Subcutaneous abdominal adipose tissue (tissue), 5 donors: ENCODE data around the gene CRYL1.

Source experiments
- H3K27ac ChIP-seq: one replicate; pipeline ENCODE4 v1.7.0; 2013; ENCODE audit warnings: low read depth, mild to moderate bottlenecking, inconsistent platforms, low read length, moderate library complexity
- H3K27me3 ChIP-seq, 5 donors: one replicate each; pipeline ENCODE4 v1.7.0; 2013; ENCODE audit warnings: low read length in 5 of 5, inconsistent platforms in 1 of 5; ENCODE audit not compliant: control insufficient read depth in 5 of 5, insufficient read depth in 4 of 5
- H3K36me3 ChIP-seq, 5 donors: one replicate each; pipeline ENCODE4 v1.7.0; 2013; ENCODE audit warnings: low read length in 5 of 5; ENCODE audit not compliant: control insufficient read depth in 5 of 5, insufficient read depth in 5 of 5
- H3K4me1 ChIP-seq, 5 donors: one replicate each; pipeline ENCODE4 v1.7.0; 2013; ENCODE audit warnings: low read length in 5 of 5, mild to moderate bottlenecking in 3 of 5, moderate library complexity in 1 of 5; ENCODE audit not compliant: control insufficient read depth in 5 of 5, insufficient read depth in 5 of 5
- H3K4me3 ChIP-seq, 5 donors: one replicate each; pipeline ENCODE4 v1.7.0; 2013; ENCODE audit warnings: low read length in 5 of 5, low read depth in 1 of 5
- H3K9ac ChIP-seq, 5 donors: one replicate each; pipeline ENCODE4 v1.7.0; 2013; ENCODE audit warnings: low read length in 5 of 5, mild to moderate bottlenecking in 4 of 5, moderate library complexity in 3 of 5
- H3K9me3 ChIP-seq, 5 donors: one replicate each; pipeline ENCODE4 v1.7.0; 2013; ENCODE audit warnings: low read length in 5 of 5; ENCODE audit not compliant: control insufficient read depth in 5 of 5
- donor health status: healthy.
- donor health status: healthy.
- donor health status: healthy.
- donor health status: healthy.
- donor health status: healthy.

Gene CRYL1

DNA sequence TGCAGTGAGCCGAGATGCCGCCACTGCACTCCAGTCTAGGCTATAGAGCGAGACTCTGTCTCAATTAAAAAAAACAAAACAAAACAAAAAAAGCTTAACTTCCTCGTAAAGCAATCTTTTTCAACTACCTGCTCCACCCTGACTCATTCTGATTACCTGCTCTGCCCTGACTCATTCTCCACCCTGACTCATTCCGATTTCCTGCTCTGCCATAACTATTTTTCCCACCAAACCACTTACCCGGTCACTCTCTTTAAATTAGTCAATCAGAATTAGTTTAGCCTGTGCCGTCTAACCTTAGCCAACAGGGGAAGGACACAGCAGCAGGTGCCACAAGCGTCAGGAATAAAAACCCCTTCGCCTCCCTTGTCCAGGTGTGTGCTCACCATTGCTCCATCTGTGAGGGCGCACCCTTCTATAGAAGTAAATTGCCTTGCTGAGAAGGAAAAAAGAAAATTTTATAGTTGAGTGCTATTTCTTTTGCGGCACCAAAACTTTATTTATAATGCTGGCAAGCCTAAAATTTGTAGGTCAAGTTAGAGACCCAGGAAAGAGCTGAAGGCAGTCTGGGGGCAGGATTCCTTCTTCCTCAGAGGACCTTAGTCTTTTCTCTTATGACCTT is 39.6 kb upstream of the CRYL1 start:
- Histone ChIP-seq H3K36me3 (no peaks in the 10 kb centered on the region), H3K27me3 (no peaks in the 10 kb centered on the region), H3K9me3 (peaks cover 0 to 3% (median 0%) of the 10 kb centered on the region in 5 donors), H3K27ac (no peak overlapping the region), H3K4me1 (peaks cover 4 to 16% (median 13%) of the 10 kb centered on the region in 5 donors), H3K9ac (no peak overlapping the region), H3K4me3 (no peak overlapping the region)

DNA sequence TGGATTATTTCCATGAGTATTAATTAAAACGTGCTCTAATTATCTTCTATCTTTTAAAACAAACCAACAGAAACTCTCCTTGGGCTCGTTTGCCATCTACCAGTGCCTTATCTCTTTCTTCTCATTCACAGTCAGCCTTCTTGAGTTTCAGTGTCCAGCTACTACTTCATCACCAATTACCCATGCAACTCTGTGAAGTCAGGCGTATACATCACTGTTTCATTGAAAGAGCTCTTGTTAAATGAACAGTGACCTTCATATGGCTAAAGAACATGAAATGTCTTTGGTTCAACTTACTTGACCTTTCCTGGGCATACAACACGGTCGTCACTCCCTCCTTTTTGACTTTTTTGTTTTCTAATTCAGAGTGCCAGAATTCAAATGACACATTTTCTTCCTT is 36.1 kb upstream of the CRYL1 start:
- Histone ChIP-seq H3K9ac (no peak overlapping the region), H3K4me3 (no peak overlapping the region), H3K4me1 (peaks cover 0 to 6% (median 4%) of the 10 kb centered on the region in 5 donors), H3K9me3 (peaks cover 0 to 3% (median 0%) of the 10 kb centered on the region in 5 donors), H3K27me3 (no peaks in the 10 kb centered on the region), H3K27ac (no peak overlapping the region), H3K36me3 (no peaks in the 10 kb centered on the region)

GRCh38 chr13:20559659-20560356 is 34.2 kb upstream of the CRYL1 start:
- Histone ChIP-seq H3K4me1 (no peaks in the 10 kb centered on the region), H3K27me3 (no peaks in the 10 kb centered on the region), H3K27ac (no peak overlapping the region), H3K36me3 (no peaks in the 10 kb centered on the region), H3K9ac (no peak overlapping the region), H3K4me3 (no peak overlapping the region), H3K9me3 (no peaks in the 10 kb centered on the region)

GRCh38 chr13:20558982-20559381 is 33.3 kb upstream of the CRYL1 start:
- Histone ChIP-seq H3K36me3 (no peaks in the 10 kb centered on the region), H3K4me1 (no peaks in the 10 kb centered on the region), H3K4me3 (no peak overlapping the region), H3K27ac (no peak overlapping the region), H3K9me3 (no peaks in the 10 kb centered on the region), H3K9ac (no peak overlapping the region), H3K27me3 (no peaks in the 10 kb centered on the region)

- Histone ChIP-seq H3K27ac (no peak overlapping the region), H3K4me1 (no peaks in the 10 kb centered on the region), H3K9me3 (no peaks in the 10 kb centered on the region), H3K36me3 (no peaks in the 10 kb centered on the region), H3K9ac (no peak overlapping the region), H3K4me3 (no peak overlapping the region), H3K27me3 (no peaks in the 10 kb centered on the region)
These were observed 27.7 kb upstream of the CRYL1 start for GRCh38 chr13:20553311-20553710.

DNA sequence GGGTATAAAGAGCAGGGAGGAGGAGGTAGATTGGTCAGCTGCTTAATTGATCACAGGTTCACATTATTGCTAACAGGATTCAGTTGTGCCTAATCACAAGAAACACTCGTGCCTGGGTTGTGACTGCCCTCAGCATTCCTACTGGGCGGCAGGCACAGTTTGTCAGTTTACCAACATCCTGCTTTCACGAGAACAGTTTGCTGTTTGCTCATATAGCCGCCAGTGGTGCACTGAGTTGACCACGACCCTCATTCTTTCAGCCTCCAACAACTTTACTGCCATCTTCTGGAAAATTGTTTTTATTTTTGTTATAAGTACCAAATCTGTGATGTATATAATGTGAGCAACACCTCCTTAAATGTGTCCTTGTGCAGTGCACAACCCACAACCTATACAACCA is 25.1 kb upstream of the CRYL1 start:
- Histone ChIP-seq H3K4me3 (no peak overlapping the region), H3K27ac (no peak overlapping the region), H3K9me3 (no peaks in the 10 kb centered on the region), H3K9ac (no peak overlapping the region), H3K4me1 (no peaks in the 10 kb centered on the region), H3K36me3 (no peaks in the 10 kb centered on the region), H3K27me3 (no peaks in the 10 kb centered on the region)

GRCh38 chr13:20547479-20547908 is 21.8 kb upstream of the CRYL1 start:
- no peak overlapping the region for H3K4me3 ChIP-seq
- H3K9me3 ChIP-seq = no peaks in the 10 kb centered on the region

DNA sequence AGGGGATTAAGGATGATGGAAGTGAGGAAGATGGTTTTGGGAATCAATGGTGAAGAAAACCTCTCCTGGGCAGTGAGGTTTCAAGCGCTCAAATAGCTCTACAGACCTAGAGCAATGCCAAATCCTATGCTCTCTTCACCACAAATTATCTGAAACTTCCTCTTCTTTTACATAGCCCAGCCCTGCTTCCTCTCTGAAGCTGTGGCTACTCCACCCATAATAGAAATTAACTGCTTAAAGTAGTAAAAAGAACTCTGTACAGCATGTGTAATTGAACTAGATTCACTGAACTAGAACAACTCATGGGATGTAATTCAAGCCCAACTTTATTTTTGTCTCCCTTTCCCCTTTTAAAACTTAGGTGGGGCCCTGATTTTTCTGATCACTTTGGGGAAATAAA is 20.9 kb upstream of the CRYL1 start:
- H3K4me3 ChIP-seq = no peak overlapping the region

More at GRCh38 chr13:20547479-20547908, 21.8 kb upstream of the CRYL1 start:
- H3K4me1 ChIP-seq = peaks cover 0 to 5% (median 0%) of the 10 kb centered on the region in 5 donors
- no peak overlapping the region for H3K27ac ChIP-seq
- no peak overlapping the region for H3K9ac ChIP-seq
- no peaks in the 10 kb centered on the region for H3K36me3 ChIP-seq
- H3K27me3 ChIP-seq = no peaks in the 10 kb centered on the region

GRCh38 chr13:20544201-20544923 is 18.7 kb upstream of the CRYL1 start:
- H3K4me1 ChIP-seq = peaks cover 0 to 5% (median 0%) of the 10 kb centered on the region in 5 donors
- no peak overlapping the region for H3K9ac ChIP-seq
- no peak overlapping the region for H3K4me3 ChIP-seq
- no peaks in the 10 kb centered on the region for H3K27me3 ChIP-seq
- H3K36me3 ChIP-seq = no peaks in the 10 kb centered on the region
- no peaks in the 10 kb centered on the region for H3K9me3 ChIP-seq
- H3K27ac ChIP-seq = no peak overlapping the region

More for the DNA sequence above, 20.9 kb upstream of the CRYL1 start:
- Histone ChIP-seq H3K27me3 (no peaks in the 10 kb centered on the region), H3K9me3 (no peaks in the 10 kb centered on the region), H3K27ac (no peak overlapping the region), H3K9ac (no peak overlapping the region), H3K36me3 (no peaks in the 10 kb centered on the region), H3K4me1 (peaks cover 0 to 5% (median 0%) of the 10 kb centered on the region in 5 donors)

DNA sequence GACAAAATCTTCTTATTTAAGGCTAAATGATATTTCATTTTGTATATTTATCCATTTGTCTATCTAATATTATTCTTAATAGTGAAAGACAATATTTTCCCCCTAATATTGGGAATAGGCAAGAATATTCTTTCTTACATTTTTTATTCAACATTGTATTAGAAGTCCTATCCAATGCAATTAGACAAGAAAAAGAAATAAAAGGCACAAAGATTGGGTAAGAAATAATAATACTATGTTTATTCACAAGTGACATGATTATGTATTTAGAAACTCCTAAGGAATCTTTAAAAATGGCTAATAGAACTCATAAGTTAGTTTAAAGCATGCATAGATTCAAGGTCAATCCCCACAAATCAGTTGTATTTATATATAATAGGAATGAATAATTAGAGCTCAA is 11.3 kb upstream of the CRYL1 start:
- Histone ChIP-seq H3K4me3 (no peak overlapping the region), H3K36me3 (no peaks in the 10 kb centered on the region), H3K9me3 (peaks cover 0 to 5% (median 0%) of the 10 kb centered on the region in 5 donors), H3K4me1 (no peaks in the 10 kb centered on the region), H3K27ac (no peak overlapping the region), H3K9ac (no peak overlapping the region), H3K27me3 (no peaks in the 10 kb centered on the region)
